CD8-positive, alpha-beta memory T cell (primary cell): ENCODE measurements around the gene FPGS. TPM values are rescaled to one million over a fixed set of nuclear protein-coding genes. Genes with fewer than 3 reads are reported as not detected.
"Not testable (repeated sequence)": the region's sequence is repeated elsewhere in the genome, so short reads cannot be mapped to it uniquely, and the experiment has no call there.

ENCODE experiments used
- CTCF ChIA-PET: fragments of 350-600 bp; sonication (Branson Sonifier 250); formaldehyde crosslinking; loops from one replicate; lab custom pipeline; 2021; ENCODE audit warnings: antibody characterized with exemption; lab: Charles Lee
- POLR2A ChIA-PET: fragments of 350-600 bp; sonication (Branson Sonifier 250); formaldehyde crosslinking; loops from one replicate; lab custom pipeline; 2021; ENCODE audit warnings: antibody characterized with exemption; lab: Charles Lee
- DNase-seq, 5 donors: peaks; one replicate each; pipeline versions ENCODE4 v3.0.0 to v3.0.0-alpha.2; 2020 to 2022; ENCODE audit warnings: mixed read lengths in 1 of 5
- H3K27ac ChIP-seq: one replicate; pipeline ENCODE4 v1.7.0; 2013; ENCODE audit warnings: low read depth, mild to moderate bottlenecking, low read length, moderate library complexity
- H3K27me3 ChIP-seq: 2 replicates; pipeline ENCODE4 v1.7.0; 2013; ENCODE audit warnings: low read length, mild to moderate bottlenecking; ENCODE audit not compliant: insufficient read depth, poor library complexity, severe bottlenecking
- H3K36me3 ChIP-seq: 2 replicates; pipeline ENCODE4 v1.7.0; 2013; ENCODE audit warnings: mild to moderate bottlenecking, low read length, moderate library complexity; ENCODE audit not compliant: insufficient read depth
- H3K4me1 ChIP-seq: 2 replicates; pipeline ENCODE4 v1.7.0; 2013; ENCODE audit warnings: mild to moderate bottlenecking, low read length, moderate library complexity; ENCODE audit not compliant: insufficient read depth
- H3K4me3 ChIP-seq: 2 replicates; pipeline ENCODE4 v1.7.0; 2013; ENCODE audit warnings: mild to moderate bottlenecking, low read length
- H3K9me3 ChIP-seq: 2 replicates; pipeline ENCODE4 v1.7.0; 2013; ENCODE audit warnings: mild to moderate bottlenecking, low read length
- H3K27ac Mint-ChIP-seq, 8 donors: one replicate each; pipeline ENCODE4 v1.8.0; 2020 to 2021; ENCODE audit warnings: mixed read lengths in 8 of 8, mild to moderate bottlenecking in 6 of 8, inconsistent platforms in 3 of 8, moderate library complexity in 3 of 8
- H3K27me3 Mint-ChIP-seq, 2 donors: one replicate each; pipeline ENCODE4 v1.8.0; 2020 to 2021; ENCODE audit warnings: mixed read lengths in 2 of 2, mild to moderate bottlenecking in 1 of 2, moderate library complexity in 1 of 2
- H3K36me3 Mint-ChIP-seq, 3 donors: one replicate each; pipeline ENCODE4 v1.8.0; 2020 to 2021; ENCODE audit warnings: mixed read lengths in 3 of 3, inconsistent platforms in 1 of 3, mild to moderate bottlenecking in 1 of 3
- H3K4me1 Mint-ChIP-seq, 3 donors: one replicate each; pipeline ENCODE4 v1.8.0; 2020 to 2021; ENCODE audit warnings: mixed read lengths in 3 of 3, inconsistent platforms in 1 of 3, mild to moderate bottlenecking in 1 of 3
- H3K4me3 Mint-ChIP-seq, 7 donors: one replicate each; pipeline ENCODE4 v1.8.0; 2020 to 2021; ENCODE audit warnings: mixed read lengths in 7 of 7, mild to moderate bottlenecking in 6 of 7, moderate library complexity in 4 of 7, inconsistent platforms in 2 of 7
- H3K9me3 Mint-ChIP-seq, 5 donors: one replicate each; pipeline ENCODE4 v1.8.0; 2020 to 2022; ENCODE audit warnings: mixed read lengths in 5 of 5, mild to moderate bottlenecking in 3 of 5, moderate library complexity in 2 of 5, inconsistent platforms in 1 of 5
- polyA plus RNA-seq: library from polyadenylated mRNA; unstranded; fragments of 300-500 nt; fragmentation: Illumina TruSeq; gene quantifications from one replicate; pipeline ENCODE4 v1.2.3, GENCODE V29; 2021
- total RNA-seq, 2 experiments: library from RNA; stranded (reverse); gene quantifications; one replicate each; pipeline ENCODE4 v1.2.3, GENCODE V29; 2021

Gene FPGS
- total and polyA plus RNA-seq, 3 experiments from 2014 or later = 68.0 to 111 (median 110) TPM

GRCh38 chr9:127778280-127779135 lies 24.2 kb upstream of the FPGS start, which contains the start of gene SH2D3C:
TSS of gene SH2D3C (minus strand) at chr9:127778666. CDS start at chr9:127778627, 39 bp downstream.
- Histone ChIP-seq H3K9me3 (no peaks in the 10 kb centered on the region), H3K36me3 (peaks cover 7% of the 10 kb centered on the region), H3K27me3 (no peaks in the 10 kb centered on the region), H3K4me3 (peak within 1 kb of the TSS; percentile 68), H3K4me1 (peaks cover 52% of the 10 kb centered on the region), H3K27ac (peak within 1 kb of the TSS; percentile 82)
- Mint-ChIP-seq H3K27me3 (no peaks in the 10 kb centered on the region), H3K9me3 (no peaks in the 10 kb centered on the region), H3K36me3 (peaks cover 0 to 20% (median 6%) of the 10 kb centered on the region in 3 donors), H3K4me1 (peaks cover 53 to 79% (median 75%) of the 10 kb centered on the region in 3 donors), H3K4me3 (peak within 1 kb of the TSS; percentile 99 to 100 (median 100)), H3K27ac (peak within 1 kb of the TSS; percentile 91 to 100 (median 98))
- ChIA-PET CTCF (interaction anchor here (1.0 to 2.0 kb wide), 5 partner anchors 9 to 132 kb away, joined by 3 to 13 read pairs (median 6); partner anchors contain the start of gene TOR2A), POLR2A (interaction anchor here (0.7 to 2.6 kb wide), 8 partner anchors 7 to 328 kb away, joined by 3 to 14 read pairs (median 5); partner anchors contain the start of genes LRSAM1, RPL12 and TOR2A)
- peak in 3 of 5 donors; percentile 35 to 62 (median 55) for DNase-seq

GRCh38 chr9:127779136-127779981 lies 23.3 kb upstream of the FPGS start:
- H3K27ac ChIP-seq = peak overlapping the region; percentile 82
- no peaks in the 10 kb centered on the region for H3K9me3 Mint-ChIP-seq

GRCh38 chr9:127780126-127780885 lies 22.4 kb upstream of the FPGS start:
- peak overlapping the region; percentile 27 to 100 (median 100) for H3K4me3 Mint-ChIP-seq
- H3K36me3 ChIP-seq = no peaks in the 10 kb centered on the region

More at GRCh38 chr9:127779136-127779981, 23.3 kb upstream of the FPGS start:
- no peaks in the 10 kb centered on the region for H3K36me3 ChIP-seq
- H3K4me3 Mint-ChIP-seq = peak overlapping the region; percentile 99 to 100 (median 100)
- H3K4me1 ChIP-seq = peaks cover 60% of the 10 kb centered on the region
- H3K27me3 ChIP-seq = no peaks in the 10 kb centered on the region
- ChIA-PET POLR2A (interaction anchor here (0.7 to 2.6 kb wide), 6 partner anchors 8 to 45 kb away, joined by 3 to 14 read pairs (median 6); partner anchors contain the start of gene TOR2A), CTCF (interaction anchor here (0.6 to 7.5 kb wide), 7 partner anchors 8 to 153 kb away, joined by 3 to 69 read pairs (median 6); partner anchors contain the start of gene TOR2A)
- H3K27me3 Mint-ChIP-seq = no peaks in the 10 kb centered on the region
- peak overlapping the region; percentile 57 for H3K4me3 ChIP-seq
- peaks cover 56 to 82% (median 76%) of the 10 kb centered on the region in 3 donors for H3K4me1 Mint-ChIP-seq
- peak in 4 of 5 donors; percentile 42 to 76 (median 53) for DNase-seq
- peak overlapping the region; percentile 91 to 100 (median 98) for H3K27ac Mint-ChIP-seq
- H3K36me3 Mint-ChIP-seq = peaks cover 0 to 13% (median 2%) of the 10 kb centered on the region in 3 donors
- no peaks in the 10 kb centered on the region for H3K9me3 ChIP-seq

GRCh38 chr9:127780909-127781308 lies 21.8 kb upstream of the FPGS start:
- H3K27me3 Mint-ChIP-seq, H3K36me3 ChIP-seq, H3K4me3 ChIP-seq, H3K27me3 ChIP-seq, H3K27ac ChIP-seq, H3K9me3 Mint-ChIP-seq, H3K9me3 ChIP-seq: not testable (repeated sequence)
- POLR2A ChIA-PET = interaction anchor here (2.3 kb wide), 1 partner anchor 10 kb away, joined by 14 read pairs; no protein-coding TSS in a partner anchor
- Mint-ChIP-seq H3K36me3 (peaks cover 0 to 12% (median 2%) of the 10 kb centered on the region in 3 donors), H3K4me1 (peaks cover 60 to 83% (median 76%) of the 10 kb centered on the region in 3 donors), H3K27ac (peak overlapping the region; percentile 71 to 100 (median 98)), H3K4me3 (peak overlapping the region in 4 of 7 donors; percentile 49 to 100 (median 78))
- peaks cover 63% of the 10 kb centered on the region for H3K4me1 ChIP-seq
- CTCF ChIA-PET = interaction anchor here (1.3 to 7.5 kb wide), 3 partner anchors 10 to 89 kb away, joined by 5 to 69 read pairs (median 5); partner anchors contain the start of gene TOR2A
- DNase-seq = peak in 1 of 5 donors; percentile 39

More at GRCh38 chr9:127780126-127780885, 22.4 kb upstream of the FPGS start:
- peak overlapping the region; percentile 82 for H3K27ac ChIP-seq
- peaks cover 66% of the 10 kb centered on the region for H3K4me1 ChIP-seq
- CTCF ChIA-PET = interaction anchor here (1.3 to 7.5 kb wide), 3 partner anchors 9 to 89 kb away, joined by 5 to 69 read pairs (median 5); partner anchors contain the start of gene TOR2A
- no peaks in the 10 kb centered on the region for H3K27me3 Mint-ChIP-seq
- H3K36me3 Mint-ChIP-seq = peaks cover 0 to 11% (median 2%) of the 10 kb centered on the region in 3 donors
- no peaks in the 10 kb centered on the region for H3K27me3 ChIP-seq
- DNase-seq = no peak
- no peaks in the 10 kb centered on the region for H3K9me3 Mint-ChIP-seq
- H3K4me3 ChIP-seq = peak overlapping the region; percentile 12
- POLR2A ChIA-PET = interaction anchor here (2.3 to 2.6 kb wide), 2 partner anchors 9 to 46 kb away, joined by 9 to 14 read pairs; partner anchors contain the start of gene TOR2A
- H3K9me3 ChIP-seq = no peaks in the 10 kb centered on the region
- peaks cover 60 to 85% (median 76%) of the 10 kb centered on the region in 3 donors for H3K4me1 Mint-ChIP-seq
- H3K27ac Mint-ChIP-seq = peak overlapping the region; percentile 91 to 100 (median 98)

GRCh38 chr9:127781806-127782205 lies 20.9 kb upstream of the FPGS start:
- H3K4me3 ChIP-seq = no peak overlapping the region
- Mint-ChIP-seq H3K27ac (peak overlapping the region; percentile 70 to 100 (median 97)), H3K27me3 (peaks cover 0 to 4% of the 10 kb centered on the region in 2 donors), H3K36me3 (peaks cover 0 to 14% (median 2%) of the 10 kb centered on the region in 3 donors), H3K4me1 (peaks cover 58 to 79% (median 73%) of the 10 kb centered on the region in 3 donors), H3K9me3 (no peaks in the 10 kb centered on the region), H3K4me3 (peak overlapping the region; percentile 14 to 76 (median 38))
- no peaks in the 10 kb centered on the region for H3K27me3 ChIP-seq
- ChIA-PET CTCF (interaction anchor here (1.3 to 7.5 kb wide), 3 partner anchors 11 to 139 kb away, joined by 4 to 69 read pairs (median 34); partner anchors contain the start of gene TOR2A), POLR2A (no interaction called here)
- DNase-seq = no peak
- H3K36me3 ChIP-seq = no peaks in the 10 kb centered on the region
- peaks cover 61% of the 10 kb centered on the region for H3K4me1 ChIP-seq
- H3K9me3 ChIP-seq = no peaks in the 10 kb centered on the region
- H3K27ac ChIP-seq = no peak overlapping the region

- H3K4me3 ChIP-seq = peak overlapping the region; percentile 64
- H3K27me3 Mint-ChIP-seq = peaks cover 0 to 4% of the 10 kb centered on the region in 2 donors
- H3K4me1 ChIP-seq = peaks cover 75% of the 10 kb centered on the region
- peak overlapping the region; percentile 91 to 99 (median 97) for H3K27ac Mint-ChIP-seq
- H3K36me3 Mint-ChIP-seq = peaks cover 0 to 24% (median 0%) of the 10 kb centered on the region in 3 donors
- H3K4me1 Mint-ChIP-seq = peaks cover 65 to 79% (median 77%) of the 10 kb centered on the region in 3 donors
- H3K36me3 ChIP-seq = peaks cover 15% of the 10 kb centered on the region
- no peaks in the 10 kb centered on the region for H3K9me3 Mint-ChIP-seq
- H3K9me3 ChIP-seq = no peaks in the 10 kb centered on the region
- DNase-seq = peak; percentile 70 to 91 (median 79)
- H3K4me3 Mint-ChIP-seq = peak overlapping the region; percentile 76 to 92 (median 82)
- H3K27ac ChIP-seq = peak overlapping the region; percentile 75
- CTCF ChIA-PET = interaction anchor here (1.2 to 7.5 kb wide), 10 partner anchors 12 to 138 kb away, joined by 4 to 69 read pairs (median 20); partner anchors contain the start of genes PTRH1, ST6GALNAC4, TOR2A and TTC16
- no peaks in the 10 kb centered on the region for H3K27me3 ChIP-seq
- POLR2A ChIA-PET = interaction anchor here (1.0 to 4.2 kb wide), 4 partner anchors 13 to 138 kb away, joined by 3 to 54 read pairs (median 4); partner anchors contain the start of gene TOR2A
These were observed 19.3 kb upstream of the FPGS start for GRCh38 chr9:127783111-127784008.
